Esophagus squamous epithelium (tissue), 5 donors: ENCODE results near the gene SSC5D. TPM values are rescaled to one million over a fixed set of nuclear protein-coding genes. Genes with fewer than 3 reads are reported as not detected.
A peak's percentile ranks its signal among the peaks of the same experiment; 100 is the strongest.

Experiments used
- DNase-seq: peaks from one replicate; lab custom pipeline; 2025; lab: John Stamatoyannopoulos, UW
- H3K27ac ChIP-seq, 4 donors: fragments of 200-600 bp; sonication (generic); one replicate each; pipeline ENCODE4 v1.5.1; 2016 to 2019; ENCODE audit warnings: mild to moderate bottlenecking in 1 of 4
- H3K27me3 ChIP-seq, 4 donors: fragments of 200-600 bp; sonication (generic); 1 replicate in 3 of 4; 2 replicates in 1 of 4; pipeline versions ENCODE4 v1.5.1 to v1.6.0; 2017 to 2021; ENCODE audit warnings: antibody characterized with exemption in 1 of 4
- H3K36me3 ChIP-seq, 3 donors: fragments of 200-600 bp; sonication (generic); one replicate each; pipeline ENCODE4 v1.5.1; 2016 to 2019
- H3K4me1 ChIP-seq, 3 donors: fragments of 200-600 bp; sonication (generic); one replicate each; pipeline ENCODE4 v1.5.1; 2017 to 2019
- H3K4me3 ChIP-seq, 4 donors: fragments of 200-600 bp; sonication (generic); 1 replicate in 3 of 4; 2 replicates in 1 of 4; pipeline ENCODE4 v1.5.1; 2016 to 2019; ENCODE audit warnings: mild to moderate bottlenecking in 2 of 4, moderate library complexity in 1 of 4
- H3K9me3 ChIP-seq, 3 donors: fragments of 200-600 bp; sonication (generic); one replicate each; pipeline ENCODE4 v1.5.1; 2016 to 2019
- POLR2A ChIP-seq, 4 donors: fragments of 450-650 bp; IDR thresholded peaks; one replicate each; pipeline ENCODE4 v1.6.1; 2017; ENCODE audit warnings: antibody characterized with exemption in 4 of 4, mild to moderate bottlenecking in 4 of 4, moderate library complexity in 3 of 4
- WGBS, 2 donors: methylation state at CpG; one replicate each; pipeline ENCODE4 v1.1.5; 2018; 5-methylcytosine and 5-hydroxymethylcytosine counted together
- intact Hi-C: fragments of 100-400 bp; cut with DNase I; formaldehyde crosslinking; loops from one replicate; pipeline ENCODE4 v1.15.0; 2022
- total RNA-seq, 4 donors: library from RNA; depleted of rRNA; stranded (reverse); fragments of >200 nt; gene quantifications; one replicate each; pipeline ENCODE4 v1.1.0, GENCODE V29; 2016
- TF ChIP-seq, protein P1 (sequence below), 6 experiments: fragments of 450-650 bp in 4 of 6; fragments of 200-600 bp in 2 of 6; sonication (generic) in 2 of 6; IDR thresholded peaks; one replicate each; pipeline ENCODE4 v1.5.1; 2016 to 2019; ENCODE audit warnings: antibody characterized with exemption in 6 of 6, mild to moderate bottlenecking in 4 of 6, moderate library complexity in 4 of 6
- donor health status: DM: yes; HTN: yes; CAD: no.

Gene SSC5D
- total RNA-seq, 4 donors from 2014 or later, result 0.40 to 5.0 (median 0.68) TPM

- no peak for TF ChIP-seq POLR2A (IDR thresholded peaks at IDR 0.05)
- TF ChIP-seq, protein P1, sequence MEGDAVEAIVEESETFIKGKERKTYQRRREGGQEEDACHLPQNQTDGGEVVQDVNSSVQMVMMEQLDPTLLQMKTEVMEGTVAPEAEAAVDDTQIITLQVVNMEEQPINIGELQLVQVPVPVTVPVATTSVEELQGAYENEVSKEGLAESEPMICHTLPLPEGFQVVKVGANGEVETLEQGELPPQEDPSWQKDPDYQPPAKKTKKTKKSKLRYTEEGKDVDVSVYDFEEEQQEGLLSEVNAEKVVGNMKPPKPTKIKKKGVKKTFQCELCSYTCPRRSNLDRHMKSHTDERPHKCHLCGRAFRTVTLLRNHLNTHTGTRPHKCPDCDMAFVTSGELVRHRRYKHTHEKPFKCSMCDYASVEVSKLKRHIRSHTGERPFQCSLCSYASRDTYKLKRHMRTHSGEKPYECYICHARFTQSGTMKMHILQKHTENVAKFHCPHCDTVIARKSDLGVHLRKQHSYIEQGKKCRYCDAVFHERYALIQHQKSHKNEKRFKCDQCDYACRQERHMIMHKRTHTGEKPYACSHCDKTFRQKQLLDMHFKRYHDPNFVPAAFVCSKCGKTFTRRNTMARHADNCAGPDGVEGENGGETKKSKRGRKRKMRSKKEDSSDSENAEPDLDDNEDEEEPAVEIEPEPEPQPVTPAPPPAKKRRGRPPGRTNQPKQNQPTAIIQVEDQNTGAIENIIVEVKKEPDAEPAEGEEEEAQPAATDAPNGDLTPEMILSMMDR (IDR thresholded peaks at IDR 0.05), result no peak
- Histone ChIP-seq H3K9me3 (no peaks in the 10 kb centered on the region), H3K27ac (no peak overlapping the region), H3K4me1 (peaks cover 20 to 32% (median 20%) of the 10 kb centered on the region in 3 donors), H3K4me3 (peak overlapping the region in 1 of 4 donors; percentile 91), H3K36me3 (no peaks in the 10 kb centered on the region), H3K27me3 (no peaks in the 10 kb centered on the region)
- intact Hi-C loops, result no loop called here
- DNase-seq, result no peak
- WGBS, 2 donors, result 81 to 85% methylated on average over 11 of the region's 11 CpGs
Observed at GRCh38 chr19:55462722-55463121, 25.5 kb upstream of the SSC5D start.

GRCh38 chr19:55463583-55464031, 24.6 kb upstream of the SSC5D start:
- H3K9me3 ChIP-seq, result no peaks in the 10 kb centered on the region
- no peak overlapping the region for H3K4me3 ChIP-seq
- H3K27ac ChIP-seq, result no peak overlapping the region
- H3K4me1 ChIP-seq, result peaks cover 24 to 37% (median 24%) of the 10 kb centered on the region in 3 donors
- intact Hi-C loops, result no loop called here
- no peak for TF ChIP-seq POLR2A (IDR thresholded peaks at IDR 0.05)
- TF ChIP-seq, protein P1 (IDR thresholded peaks at IDR 0.05), result no peak
- WGBS, 2 donors, result 60 to 72% methylated on average over 1 to 8 of the region's 15 CpGs
- no peaks in the 10 kb centered on the region for H3K27me3 ChIP-seq
- no peak for DNase-seq
- H3K36me3 ChIP-seq, result no peaks in the 10 kb centered on the region

- Histone ChIP-seq H3K4me1 (peaks cover 24 to 37% (median 24%) of the 10 kb centered on the region in 3 donors), H3K4me3 (no peak overlapping the region), H3K27me3 (no peaks in the 10 kb centered on the region), H3K27ac (no peak overlapping the region), H3K36me3 (no peaks in the 10 kb centered on the region), H3K9me3 (no peaks in the 10 kb centered on the region)
- no peak for TF ChIP-seq POLR2A (IDR thresholded peaks at IDR 0.05)
- TF ChIP-seq, protein P1 (IDR thresholded peaks at IDR 0.05), result no peak
- intact Hi-C loops, result no loop called here
- no peak for DNase-seq
- WGBS, 2 donors, result 50 to 62% methylated on average over 6 to 10 of the region's 23 CpGs
Observed at GRCh38 chr19:55464039-55464661, 24.1 kb upstream of the SSC5D start.

DNA sequence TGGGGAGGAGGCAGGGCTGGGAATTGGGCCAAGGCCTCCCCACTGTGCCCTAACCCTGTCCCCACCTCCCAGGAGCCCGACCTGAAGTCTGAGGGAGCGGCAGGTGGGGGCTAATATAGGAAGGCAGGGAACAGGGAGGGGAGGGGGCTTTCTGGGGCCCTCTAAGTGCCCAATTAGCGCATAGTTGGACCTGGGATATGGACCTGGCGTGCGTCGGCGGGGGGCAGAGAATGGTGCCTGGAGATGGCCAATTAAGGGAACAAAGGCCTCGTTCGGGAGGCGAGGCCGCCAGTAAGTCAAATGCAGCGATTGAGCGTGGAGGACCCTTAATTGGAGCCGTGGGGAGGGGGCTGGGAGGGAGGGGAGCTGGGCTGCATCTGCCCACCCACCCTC, 23.6 kb upstream of the SSC5D start, which contains the start of gene C19orf85:
Gene C19orf85, minus strand, starts transcription at position 90 of the 393 bp plus-strand sequence. CDS start 197 bp downstream, outside the sequence.
- H3K27ac ChIP-seq, result no peak within 1 kb of the TSS
- WGBS, 2 donors, result 63 to 75% methylated on average over 6 to 13 of the region's 14 CpGs
- H3K4me3 ChIP-seq, result no peak within 1 kb of the TSS
- no peaks in the 10 kb centered on the region for H3K36me3 ChIP-seq
- H3K27me3 ChIP-seq, result no peaks in the 10 kb centered on the region
- TF ChIP-seq, protein P1 (IDR thresholded peaks at IDR 0.05), result no peak
- TF ChIP-seq POLR2A (IDR thresholded peaks at IDR 0.05), result no peak
- H3K9me3 ChIP-seq, result no peaks in the 10 kb centered on the region
- no peak for DNase-seq
- peaks cover 22 to 33% (median 24%) of the 10 kb centered on the region in 3 donors for H3K4me1 ChIP-seq
- intact Hi-C loops, result loop anchor here (5.0 kb wide), 1 partner anchor 38 kb away; no protein-coding TSS in a partner anchor

- H3K27ac ChIP-seq, result no peak overlapping the region
- no peaks in the 10 kb centered on the region for H3K36me3 ChIP-seq
- WGBS, 2 donors, result 62 to 64% methylated on average over 5 of the region's 11 CpGs
- H3K4me3 ChIP-seq, result no peak overlapping the region
- TF ChIP-seq POLR2A (IDR thresholded peaks at IDR 0.05), result no peak
- H3K4me1 ChIP-seq, result peaks cover 14 to 23% (median 20%) of the 10 kb centered on the region in 3 donors
- intact Hi-C loops, result loop anchor here (5.0 kb wide), 1 partner anchor 37 kb away; no protein-coding TSS in a partner anchor
- H3K9me3 ChIP-seq, result no peaks in the 10 kb centered on the region
- DNase-seq, result no peak
- H3K27me3 ChIP-seq, result no peaks in the 10 kb centered on the region
Observed at GRCh38 chr19:55465460-55466240, 22.6 kb upstream of the SSC5D start.
